VCaP (cell line): ENCODE results near the gene BICRA.
A peak's percentile ranks its signal among the peaks of the same experiment; 100 is the strongest.

Experiments used
- H3K27ac ChIP-seq: fragments of 450-650 bp; 2 replicates; pipeline ENCODE4 v1.5.1; 2017
- CTCF ChIP-seq: fragments of 450-650 bp; conservative IDR thresholded peaks from 2 replicates; pipeline ENCODE4 v1.5.1; 2017; ENCODE audit warnings: mild to moderate bottlenecking, moderate library complexity

The BICRA gene

GRCh38 chr19:47625650-47626049 lies 16.7 kb downstream of the BICRA start:
- H3K27ac ChIP-seq = no peak overlapping the region
- TF ChIP-seq CTCF = no peak

GRCh38 chr19:47626238-47626637 lies 17.3 kb downstream of the BICRA start:
- no peak overlapping the region for H3K27ac ChIP-seq
- no peak for TF ChIP-seq CTCF

- no peak for TF ChIP-seq CTCF
- no peak overlapping the region for H3K27ac ChIP-seq
Measured at GRCh38 chr19:47628078-47628771, 19.3 kb downstream of the BICRA start.

GRCh38 chr19:47630594-47630993 lies 21.7 kb downstream of the BICRA start:
- no peak for TF ChIP-seq CTCF
- H3K27ac ChIP-seq = no peak overlapping the region

GRCh38 chr19:47631681-47632446 lies 22.9 kb downstream of the BICRA start:
- TF ChIP-seq CTCF = no peak
- peak overlapping the region; percentile 53; the same call in 1 of the 2 replicates for H3K27ac ChIP-seq

GRCh38 chr19:47633517-47633916 lies 24.6 kb downstream of the BICRA start:
- no peak for TF ChIP-seq CTCF
- H3K27ac ChIP-seq = peak overlapping the region; percentile 53

GRCh38 chr19:47633996-47634395 lies 25.1 kb downstream of the BICRA start:
- H3K27ac ChIP-seq = peak overlapping the region; percentile 53
- no peak for TF ChIP-seq CTCF

- H3K27ac ChIP-seq = peak overlapping the region; percentile 53
Measured at GRCh38 chr19:47635152-47635754, 26.3 kb downstream of the BICRA start.
